Duodenal mucosa (tissue), 2 donors: Measurements from ENCODE around the gene CYP39A1.

Experiments
- H3K27ac ChIP-seq: one replicate; pipeline ENCODE4 v1.7.0; 2013; ENCODE audit warnings: low read depth, low read length
- H3K27me3 ChIP-seq, 2 donors: one replicate each; pipeline ENCODE4 v1.7.0; 2013; ENCODE audit warnings: low read length in 2 of 2, control low read depth in 1 of 2; ENCODE audit not compliant: insufficient read depth in 2 of 2, control insufficient read depth in 1 of 2
- H3K36me3 ChIP-seq, 2 donors: one replicate each; pipeline ENCODE4 v1.7.0; 2013; ENCODE audit warnings: low read length in 2 of 2, control low read depth in 1 of 2; ENCODE audit not compliant: insufficient read depth in 2 of 2, control insufficient read depth in 1 of 2
- H3K4me1 ChIP-seq, 2 donors: one replicate each; pipeline ENCODE4 v1.7.0; 2013; ENCODE audit warnings: low read length in 2 of 2, control low read depth in 1 of 2; ENCODE audit not compliant: insufficient read depth in 2 of 2, control insufficient read depth in 1 of 2
- H3K4me3 ChIP-seq, 2 donors: one replicate each; pipeline ENCODE4 v1.7.0; 2013; ENCODE audit warnings: low read length in 2 of 2, low read depth in 1 of 2
- H3K9ac ChIP-seq, 2 donors: one replicate each; pipeline ENCODE4 v1.7.0; 2013; ENCODE audit warnings: low read length in 2 of 2, low read depth in 1 of 2
- H3K9me3 ChIP-seq, 2 donors: one replicate each; pipeline ENCODE4 v1.7.0; 2013; ENCODE audit warnings: low read length in 2 of 2, control low read depth in 1 of 2; ENCODE audit not compliant: control insufficient read depth in 1 of 2

Gene CYP39A1

GRCh38 chr6:46507426-46507825 is 145.2 kb downstream of the CYP39A1 start:
- H3K4me1 ChIP-seq, result peaks cover 11 to 25% of the 10 kb centered on the region in 2 donors
- H3K4me3 ChIP-seq, result no peak overlapping the region
- H3K9me3 ChIP-seq, result no peaks in the 10 kb centered on the region
- H3K27ac ChIP-seq, result no peak overlapping the region
- no peaks in the 10 kb centered on the region for H3K27me3 ChIP-seq
- H3K36me3 ChIP-seq, result no peaks in the 10 kb centered on the region
- no peak overlapping the region for H3K9ac ChIP-seq

- Histone ChIP-seq H3K9me3 (no peaks in the 10 kb centered on the region), H3K27me3 (no peaks in the 10 kb centered on the region), H3K27ac (no peak overlapping the region), H3K4me3 (no peak overlapping the region), H3K36me3 (no peaks in the 10 kb centered on the region), H3K9ac (no peak overlapping the region), H3K4me1 (peaks cover 8 to 25% of the 10 kb centered on the region in 2 donors)
Observed at GRCh38 chr6:46505693-46506512, 146.7 kb downstream of the CYP39A1 start.

- no peak overlapping the region for H3K9ac ChIP-seq
- no peaks in the 10 kb centered on the region for H3K9me3 ChIP-seq
- H3K36me3 ChIP-seq, result no peaks in the 10 kb centered on the region
- H3K4me3 ChIP-seq, result no peak overlapping the region
- H3K27ac ChIP-seq, result no peak overlapping the region
- peaks cover under 1 to 4% of the 10 kb centered on the region in 2 donors for H3K27me3 ChIP-seq
- H3K4me1 ChIP-seq, result peaks cover 6 to 18% of the 10 kb centered on the region in 2 donors
Observed at GRCh38 chr6:46504242-46504641, 148.4 kb downstream of the CYP39A1 start.

GRCh38 chr6:46502486-46503119 is 150.0 kb downstream of the CYP39A1 start:
- peaks cover 4% of the 10 kb centered on the region in 2 donors for H3K27me3 ChIP-seq
- no peak overlapping the region for H3K4me3 ChIP-seq
- H3K36me3 ChIP-seq, result no peaks in the 10 kb centered on the region
- H3K9me3 ChIP-seq, result no peaks in the 10 kb centered on the region
- H3K9ac ChIP-seq, result no peak overlapping the region
- no peak overlapping the region for H3K27ac ChIP-seq
- H3K4me1 ChIP-seq, result peaks cover 2 to 13% of the 10 kb centered on the region in 2 donors

GRCh38 chr6:46501136-46502089 is 151.2 kb downstream of the CYP39A1 start:
- no peaks in the 10 kb centered on the region for H3K36me3 ChIP-seq
- peaks cover 4% of the 10 kb centered on the region in 2 donors for H3K27me3 ChIP-seq
- H3K27ac ChIP-seq, result no peak overlapping the region
- H3K4me1 ChIP-seq, result peaks cover 0 to 5% of the 10 kb centered on the region in 2 donors
- no peak overlapping the region for H3K9ac ChIP-seq
- H3K9me3 ChIP-seq, result no peaks in the 10 kb centered on the region
- no peak overlapping the region for H3K4me3 ChIP-seq

GRCh38 chr6:46500382-46500781 is 152.2 kb downstream of the CYP39A1 start:
- H3K9me3 ChIP-seq, result no peaks in the 10 kb centered on the region
- H3K4me3 ChIP-seq, result no peak overlapping the region
- no peak overlapping the region for H3K9ac ChIP-seq
- H3K27ac ChIP-seq, result no peak overlapping the region
- no peaks in the 10 kb centered on the region for H3K36me3 ChIP-seq
- peaks cover 4% of the 10 kb centered on the region in 2 donors for H3K27me3 ChIP-seq
- H3K4me1 ChIP-seq, result peaks cover 0 to 5% of the 10 kb centered on the region in 2 donors
